NCI-H510A treated with DMSO at 0.1 percent for 48 hours (cell line): ENCODE measurements around the gene VRK3.
"Not testable (repeated sequence)": the region's sequence is repeated elsewhere in the genome, so short reads cannot be mapped to it uniquely, and the experiment has no call there.

Experiments
- DNase-seq: peaks from one replicate; lab custom pipeline; 2025; lab: John Stamatoyannopoulos, UW

The VRK3 gene

GRCh38 chr19:50025022-50025793 is at the start of gene VRK3:
Gene VRK3, minus strand, starts transcription at chr19:50025372. Its CDS starts 9,210 bp downstream, at chr19:50016162.
- DNase-seq: peak; percentile 99

- DNase-seq: not testable (repeated sequence)
Observed at GRCh38 chr19:50068382-50068781, 43.2 kb upstream of the VRK3 start.

- no peak for DNase-seq
Observed at GRCh38 chr19:50067575-50067974, 42.4 kb upstream of the VRK3 start.

GRCh38 chr19:50065938-50066337 is 40.8 kb upstream of the VRK3 start:
- DNase-seq: no peak

GRCh38 chr19:50061650-50062049 is 36.5 kb upstream of the VRK3 start:
- no peak for DNase-seq

GRCh38 chr19:50060107-50060506 is 34.9 kb upstream of the VRK3 start:
- DNase-seq: no peak

- no peak for DNase-seq
Observed at GRCh38 chr19:50059045-50059444, 33.9 kb upstream of the VRK3 start.

GRCh38 chr19:50058425-50058824 is 33.3 kb upstream of the VRK3 start:
- no peak for DNase-seq

- DNase-seq: no peak
Observed at GRCh38 chr19:50053119-50053518, 27.9 kb upstream of the VRK3 start.

GRCh38 chr19:50051964-50052363 is 26.8 kb upstream of the VRK3 start:
- DNase-seq: no peak

GRCh38 chr19:50051228-50051895 is 26.2 kb upstream of the VRK3 start:
- not testable (repeated sequence) for DNase-seq

- no peak for DNase-seq
Observed at GRCh38 chr19:50050406-50051227, 25.4 kb upstream of the VRK3 start.

- no peak for DNase-seq
Observed at GRCh38 chr19:50047671-50048070, 22.5 kb upstream of the VRK3 start.

- DNase-seq: no peak
Observed at GRCh38 chr19:50046649-50047503, 21.7 kb upstream of the VRK3 start.

GRCh38 chr19:50044922-50045321 is 19.8 kb upstream of the VRK3 start:
- no peak for DNase-seq

- no peak for DNase-seq
Observed at GRCh38 chr19:50043967-50044366, 18.8 kb upstream of the VRK3 start.

GRCh38 chr19:50042363-50043024 is 17.3 kb upstream of the VRK3 start:
- DNase-seq: no peak

- DNase-seq: no peak
Observed at GRCh38 chr19:50040967-50041366, 15.8 kb upstream of the VRK3 start.

GRCh38 chr19:50039968-50040367 is 14.8 kb upstream of the VRK3 start:
- DNase-seq: no peak

GRCh38 chr19:50036908-50037307 is 11.7 kb upstream of the VRK3 start:
- DNase-seq: no peak

- DNase-seq: no peak
Observed at GRCh38 chr19:50030937-50031336, 5.8 kb upstream of the VRK3 start.
